ENCODE data around the gene TXLNG. TPM values are rescaled to one million over a fixed set of nuclear protein-coding genes. Genes with fewer than 3 reads are reported as not detected.

Gene TXLNG
- total and polyA plus RNA-seq, 2 donors (not counting 1 experiment from before 2014, with no cell fraction given), result 12.5 to 13.1 TPM

DNA sequence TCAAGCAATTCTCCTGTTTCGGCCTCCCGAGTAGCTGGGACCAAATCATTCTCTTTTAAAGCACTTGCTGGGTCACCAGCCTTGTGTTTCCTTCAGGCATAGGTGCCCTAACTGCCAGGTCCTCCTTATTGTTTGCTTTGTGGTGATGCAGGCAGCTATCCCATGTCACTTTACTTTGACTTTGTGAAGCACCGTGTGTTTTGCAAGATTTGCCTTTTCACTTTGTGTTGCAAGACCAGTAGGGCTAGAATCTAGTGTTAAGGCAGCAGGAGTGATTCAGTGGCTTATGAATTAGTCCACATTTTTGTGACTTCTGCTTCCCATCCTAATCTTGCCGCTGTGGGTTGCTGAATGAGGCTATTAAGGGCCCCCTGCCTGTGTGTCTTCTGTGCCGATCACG lies 46.7 kb upstream of the TXLNG start:
- Mint-ChIP-seq H3K4me3 (no peak overlapping the region), H3K4me1 (no peaks in the 10 kb centered on the region), H3K27me3 (no peaks in the 10 kb centered on the region), H3K9me3 (ENCODE audit: insufficient read depth) (no peaks in the 10 kb centered on the region), H3K27ac (no peak overlapping the region)
- intact Hi-C loops (cut with micrococcal nuclease), result no loop called here
- ChIA-PET CTCF (no interaction called here), POLR2A (no interaction called here)
- Histone ChIP-seq H3K36me3 (replicated peaks in 1 of 2; ENCODE audit: control extremely low read depth in 1 of 2, control insufficient read depth in 1 of 2, extremely low read depth in 1 of 2, insufficient read depth in 2 of 2, low read length in 1 of 2) (peaks cover 2 to 24% of the 10 kb centered on the region in 2 experiments), H3K27me3 (replicated peaks in 1 of 4; ENCODE audit: control extremely low read depth in 1 of 4, control insufficient read depth in 3 of 4, insufficient read depth in 4 of 4, low read length in 3 of 4) (no peaks in the 10 kb centered on the region), H3K79me2 (ENCODE audit: control insufficient read depth, insufficient read depth, low read length) (no peaks in the 10 kb centered on the region), H3K27ac (ENCODE audit: low read length in 2 of 2) (no peak overlapping the region), H2AFZ (ENCODE audit: insufficient read depth, low read depth, low read length, poor library complexity, severe bottlenecking) (no peak overlapping the region), H3K4me3 (ENCODE audit: control extremely low read depth in 1 of 5, extremely low read depth in 1 of 5, insufficient read depth in 1 of 5, low read depth in 2 of 5, low read length in 4 of 5) (no peak overlapping the region), H3K4me2 (replicated peaks; ENCODE audit: low read depth, low read length, poor library complexity, severe bottlenecking) (no peak overlapping the region), H4K20me1 (ENCODE audit: control insufficient read depth, insufficient read depth, low read length, poor library complexity, severe bottlenecking) (no peaks in the 10 kb centered on the region), H3K9ac (ENCODE audit: low read length) (no peak overlapping the region), H3K4me1 (ENCODE audit: control insufficient read depth in 2 of 2, insufficient read depth in 2 of 2, low read length in 2 of 2) (no peaks in the 10 kb centered on the region), H3K9me3 (ENCODE audit: control extremely low read depth in 1 of 3, control insufficient read depth in 2 of 3, insufficient read depth in 1 of 3, low read length in 2 of 3) (no peaks in the 10 kb centered on the region)
- TF ChIP-seq, protein P1, sequence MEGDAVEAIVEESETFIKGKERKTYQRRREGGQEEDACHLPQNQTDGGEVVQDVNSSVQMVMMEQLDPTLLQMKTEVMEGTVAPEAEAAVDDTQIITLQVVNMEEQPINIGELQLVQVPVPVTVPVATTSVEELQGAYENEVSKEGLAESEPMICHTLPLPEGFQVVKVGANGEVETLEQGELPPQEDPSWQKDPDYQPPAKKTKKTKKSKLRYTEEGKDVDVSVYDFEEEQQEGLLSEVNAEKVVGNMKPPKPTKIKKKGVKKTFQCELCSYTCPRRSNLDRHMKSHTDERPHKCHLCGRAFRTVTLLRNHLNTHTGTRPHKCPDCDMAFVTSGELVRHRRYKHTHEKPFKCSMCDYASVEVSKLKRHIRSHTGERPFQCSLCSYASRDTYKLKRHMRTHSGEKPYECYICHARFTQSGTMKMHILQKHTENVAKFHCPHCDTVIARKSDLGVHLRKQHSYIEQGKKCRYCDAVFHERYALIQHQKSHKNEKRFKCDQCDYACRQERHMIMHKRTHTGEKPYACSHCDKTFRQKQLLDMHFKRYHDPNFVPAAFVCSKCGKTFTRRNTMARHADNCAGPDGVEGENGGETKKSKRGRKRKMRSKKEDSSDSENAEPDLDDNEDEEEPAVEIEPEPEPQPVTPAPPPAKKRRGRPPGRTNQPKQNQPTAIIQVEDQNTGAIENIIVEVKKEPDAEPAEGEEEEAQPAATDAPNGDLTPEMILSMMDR (IDR thresholded peaks at IDR 0.05), result no peak
- TF ChIP-seq EZH2 (IDR thresholded peaks at IDR 0.05; ENCODE audit: borderline replicate concordance, insufficient read depth, low read depth, low read length, poor library complexity, severe bottlenecking), result no peak
- DNase-seq (no peak), ATAC-seq (ENCODE audit: low read depth) (no peak)
- WGBS (ENCODE audit: insufficient coverage), result 67% methylated on average over 3 of the region's 6 CpGs

DNA sequence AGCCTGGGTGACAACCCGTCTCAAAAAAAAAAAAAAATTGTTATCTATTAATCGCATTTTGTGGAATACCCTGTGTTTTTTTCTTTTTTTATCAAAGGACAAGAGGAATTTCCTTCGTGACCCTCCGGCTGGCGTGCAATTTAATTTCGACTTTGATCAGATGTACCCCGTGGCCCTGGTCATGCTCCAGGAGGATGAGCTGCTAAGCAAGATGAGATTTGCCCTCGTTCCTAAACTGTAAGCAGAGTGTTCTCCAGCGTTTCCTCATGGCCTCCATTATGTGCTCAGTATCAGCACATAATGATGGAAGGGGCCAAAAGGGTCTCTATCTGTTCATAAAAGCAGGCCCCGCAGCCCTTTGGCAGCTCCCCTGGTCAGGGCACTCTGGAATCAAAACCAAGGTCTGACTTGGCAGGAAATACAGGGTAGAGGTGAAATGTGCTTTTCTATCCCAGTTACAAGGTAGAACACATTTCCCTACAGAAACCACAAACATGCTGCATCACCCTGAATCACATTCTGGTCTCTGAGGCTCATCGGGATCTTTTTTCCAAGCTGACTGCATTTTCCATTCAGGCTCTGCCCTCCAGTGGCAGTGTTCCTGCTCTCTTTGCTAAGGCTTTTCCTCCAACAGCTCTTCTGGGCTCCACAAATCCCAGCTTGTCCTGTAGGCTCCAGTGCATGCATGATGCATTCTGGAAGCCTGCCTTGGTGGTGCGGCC lies 42.5 kb upstream of the TXLNG start:
- Mint-ChIP-seq H3K27me3 (no peaks in the 10 kb centered on the region), H3K27ac (no peak overlapping the region), H3K4me1 (no peaks in the 10 kb centered on the region), H3K4me3 (no peak overlapping the region), H3K9me3 (ENCODE audit: insufficient read depth) (no peaks in the 10 kb centered on the region)
- Histone ChIP-seq H2AFZ (ENCODE audit: insufficient read depth, low read depth, low read length, poor library complexity, severe bottlenecking) (no peak overlapping the region), H3K4me2 (replicated peaks; ENCODE audit: low read depth, low read length, poor library complexity, severe bottlenecking) (no peak overlapping the region), H3K4me3 (ENCODE audit: control extremely low read depth in 1 of 5, extremely low read depth in 1 of 5, insufficient read depth in 1 of 5, low read depth in 2 of 5, low read length in 4 of 5) (no peak overlapping the region), H3K9ac (ENCODE audit: low read length) (no peak overlapping the region), H3K79me2 (ENCODE audit: control insufficient read depth, insufficient read depth, low read length) (no peaks in the 10 kb centered on the region), H3K36me3 (replicated peaks in 1 of 2; ENCODE audit: control extremely low read depth in 1 of 2, control insufficient read depth in 1 of 2, extremely low read depth in 1 of 2, insufficient read depth in 2 of 2, low read length in 1 of 2) (peaks cover 3 to 27% of the 10 kb centered on the region in 2 experiments), H3K9me3 (ENCODE audit: control extremely low read depth in 1 of 3, control insufficient read depth in 2 of 3, insufficient read depth in 1 of 3, low read length in 2 of 3) (no peaks in the 10 kb centered on the region), H3K27ac (ENCODE audit: low read length in 2 of 2) (no peak overlapping the region), H3K4me1 (ENCODE audit: control insufficient read depth in 2 of 2, insufficient read depth in 2 of 2, low read length in 2 of 2) (no peaks in the 10 kb centered on the region), H3K27me3 (replicated peaks in 1 of 4; ENCODE audit: control extremely low read depth in 1 of 4, control insufficient read depth in 3 of 4, insufficient read depth in 4 of 4, low read length in 3 of 4) (no peaks in the 10 kb centered on the region), H4K20me1 (ENCODE audit: control insufficient read depth, insufficient read depth, low read length, poor library complexity, severe bottlenecking) (no peaks in the 10 kb centered on the region)
- intact Hi-C loops (cut with micrococcal nuclease), result no loop called here
- ATAC-seq (ENCODE audit: low read depth) (no peak), DNase-seq (no peak)
- WGBS (ENCODE audit: insufficient coverage), result 100% methylated on average over 3 of the region's 12 CpGs
- CTCF ChIA-PET, result interaction anchor here (0.7 kb wide), 1 partner anchor 495 kb away, joined by 3 read pairs; no protein-coding TSS in a partner anchor
- POLR2A ChIA-PET, result no interaction called here
- TF ChIP-seq EZH2 (IDR thresholded peaks at IDR 0.05; ENCODE audit: borderline replicate concordance, insufficient read depth, low read depth, low read length, poor library complexity, severe bottlenecking), result no peak
- TF ChIP-seq, protein P1 (IDR thresholded peaks at IDR 0.05), result no peak

Measured in B cell (primary cell).